A549 (cell line): Measurements from ENCODE around the gene CREB3L1. TPM values are rescaled to one million over a fixed set of nuclear protein-coding genes. Genes with fewer than 3 reads are reported as not detected.
A peak's percentile ranks its signal among the peaks of the same experiment; 100 is the strongest.

Experiments
- ATAC-seq, 2 experiments: fragments of 200-7000 bp in 1 of 2; fragments of >200 bp in 1 of 2; cut with Nextera tagmentation in 1 of 2; cut with Tn5 transposase in 1 of 2; 3 replicates each; pipeline versions ENCODE4 v1.8.0 to v1.9.1; 2018 to 2020; ENCODE audit warnings: mild to moderate bottlenecking in 1 of 2, moderate library complexity in 1 of 2
- CTCF ChIA-PET: fragments of 300-600 bp; sonication (Branson Sonifier 250); formaldehyde crosslinking; extraction: SDS; loops from one replicate; lab custom pipeline; 2021; ENCODE audit warnings: antibody characterized with exemption, inconsistent platforms; lab: Yijun Ruan, JAX
- POLR2A ChIA-PET: fragments of 350-600 bp; formaldehyde crosslinking; extraction: SDS; loops from one replicate; lab custom pipeline; 2021; ENCODE audit warnings: antibody characterized with exemption, inconsistent platforms; lab: Yijun Ruan, JAX
- DNase-seq, 2 experiments: peaks; one replicate each; pipeline versions ENCODE4 v3.0.0 to v3.0.0-alpha.2; 2011 to 2016; ENCODE audit warnings: low read depth in 1 of 2, low spot score in 1 of 2
- FAIRE-seq: peaks from 2 replicates; lab custom pipeline; 2011; peaks lifted over from hg19 to GRCh38; lab: Jason Lieb, UNC
- H3K27ac ChIP-seq, 2 experiments: fragments of >200 bp; sonication (Bioruptor Twin); formaldehyde crosslinking; 3 replicates each; pipeline ENCODE4 v1.5.1; 2016 to 2017
- H3K4me1 ChIP-seq: fragments of >200 bp; sonication (Bioruptor Twin); formaldehyde crosslinking; 3 replicates; pipeline ENCODE4 v1.6.1; 2016
- H3K4me2 ChIP-seq: fragments of >200 bp; sonication (Bioruptor Twin); formaldehyde crosslinking; 3 replicates; pipeline ENCODE4 v1.6.1; 2016
- H3K4me3 ChIP-seq: fragments of >200 bp; sonication (Bioruptor Twin); formaldehyde crosslinking; 3 replicates; pipeline ENCODE4 v1.5.1; 2016
- H3K9me3 ChIP-seq: fragments of >200 bp; sonication (Bioruptor Twin); formaldehyde crosslinking; 3 replicates; pipeline ENCODE4 v1.6.1; 2016
- BCL3 ChIP-seq: fragments of >200 bp; sonication (Bioruptor Twin); formaldehyde crosslinking; IDR thresholded peaks from 3 replicates; pipeline ENCODE4 v1.6.1; 2016
- BHLHE40 ChIP-seq: IDR thresholded peaks from 2 replicates; pipeline ENCODE4 v1.6.1; 2012; ENCODE audit warnings: low read depth, low read length, inconsistent platforms
- CBX8 ChIP-seq: fragments of 200-600 bp; sonication (generic); IDR thresholded peaks from 2 replicates; pipeline ENCODE4 v1.6.1; 2016
- CEBPB ChIP-seq, 2 experiments: fragments of >200 bp in 1 of 2; sonication (Bioruptor Twin) in 1 of 2; formaldehyde crosslinking in 1 of 2; IDR thresholded peaks; 2 replicates each; pipeline ENCODE4 v1.6.1; 2012 to 2016
- CTCF ChIP-seq: fragments of >200 bp; sonication (Bioruptor Twin); formaldehyde crosslinking; IDR thresholded peaks from 3 replicates; pipeline ENCODE4 v1.5.1; 2016
- EHMT2 ChIP-seq: fragments of 200-600 bp; sonication (generic); IDR thresholded peaks from 2 replicates; pipeline ENCODE4 v1.6.1; 2016; ENCODE audit warnings: antibody characterized with exemption, low read depth, mild to moderate bottlenecking, moderate library complexity
- FOXS1 ChIP-seq: fragments of 250-450 bp; sonication (Bioruptor Pico); IDR thresholded peaks from 2 replicates; pipeline ENCODE4 v1.5.0; 2020; ENCODE audit warnings: mild to moderate bottlenecking, moderate library complexity
- HOXA7 ChIP-seq: fragments of 250-450 bp; sonication (Bioruptor Pico); IDR thresholded peaks from 2 replicates; pipeline ENCODE4 v1.5.0; 2020; ENCODE audit warnings: mild to moderate bottlenecking, moderate library complexity
- HOXB13 ChIP-seq: fragments of 250-450 bp; sonication (Bioruptor Pico); IDR thresholded peaks from 2 replicates; pipeline ENCODE4 v1.5.0; 2020; ENCODE audit warnings: low read depth, mild to moderate bottlenecking, moderate library complexity
- HOXB5 ChIP-seq: fragments of 250-450 bp; sonication (Bioruptor Pico); IDR thresholded peaks from 2 replicates; pipeline ENCODE4 v1.5.0; 2020; ENCODE audit warnings: mild to moderate bottlenecking, moderate library complexity
- MAFK ChIP-seq: fragments of 450-650 bp; IDR thresholded peaks from 2 replicates; pipeline ENCODE4 v1.6.1; 2014; ENCODE audit not compliant: partially characterized antibody
- NR3C1 ChIP-seq: fragments of >200 bp; sonication (Bioruptor Twin); formaldehyde crosslinking; IDR thresholded peaks from 3 replicates; pipeline ENCODE4 v1.6.1; 2017
- PBX3 ChIP-seq: IDR thresholded peaks from 2 replicates; pipeline ENCODE4 v1.6.1; 2012
- PHF8 ChIP-seq: fragments of 200-600 bp; sonication (generic); IDR thresholded peaks from 2 replicates; pipeline ENCODE4 v1.6.1; 2016; ENCODE audit warnings: low read depth, mild to moderate bottlenecking, antibody characterized with exemption, moderate library complexity, borderline replicate concordance
- POLR2A ChIP-seq: IDR thresholded peaks from 2 replicates; pipeline ENCODE4 v1.6.1; 2012; ENCODE audit warnings: mild to moderate bottlenecking, low read length
- REST ChIP-seq: fragments of 200-600 bp; sonication (generic); IDR thresholded peaks from 2 replicates; pipeline ENCODE4 v1.6.1; 2016; ENCODE audit warnings: antibody characterized with exemption, mild to moderate bottlenecking, moderate library complexity
- RFX5 ChIP-seq: fragments of 450-650 bp; IDR thresholded peaks from 2 replicates; pipeline ENCODE4 v1.7.1; 2014; ENCODE audit warnings: antibody characterized with exemption, mild to moderate bottlenecking, moderate library complexity
- SMC3 ChIP-seq: fragments of >200 bp; sonication (Bioruptor Twin); formaldehyde crosslinking; IDR thresholded peaks from 3 replicates; pipeline ENCODE4 v1.6.1; 2018; ENCODE audit warnings: inconsistent platforms
- SREBF2 ChIP-seq: fragments of 450-650 bp; IDR thresholded peaks from 2 replicates; pipeline ENCODE4 v1.6.1; 2014; ENCODE audit warnings: mild to moderate bottlenecking, moderate library complexity
- ZNF302 ChIP-seq: fragments of 250-450 bp; sonication (Bioruptor Pico); IDR thresholded peaks from 2 replicates; pipeline ENCODE4 v1.9.0; 2021; ENCODE audit warnings: inconsistent platforms, mild to moderate bottlenecking, moderate library complexity
- WGBS: methylation state at CpG from one replicate; pipeline ENCODE4 v1.1.6; 2017; ENCODE audit errors: missing lambda C conversion rate; 5-methylcytosine and 5-hydroxymethylcytosine counted together
- polyA plus RNA-seq, 4 experiments: library from polyadenylated mRNA; depleted of rRNA in 3 of 4; stranded (reverse); fragments of >200 nt; fragmentation: RNase III in 1 of 4; extraction: RNeasy Plus Mini Kit Qiagen cat#74134 plus additional on column Dnase treatment in 1 of 4; gene quantifications; 2 replicates in 3 of 4; 3 replicates in 1 of 4; pipeline ENCODE4 v1.2.3, GENCODE V29; 2011 to 2017

The CREB3L1 gene
- polyA plus RNA-seq, 2 of the 4 experiments (the other 2 are of a cell fraction): 0.61 to 2.3 TPM

GRCh38 chr11:46305295-46305694 is 27.8 kb downstream of the CREB3L1 start:
- Histone ChIP-seq H3K9me3 (no peaks in the 10 kb centered on the region), H3K4me2 (no peak overlapping the region), H3K4me1 (peaks cover 21% of the 10 kb centered on the region), H3K4me3 (no peak overlapping the region), H3K27ac (peak overlapping the region in 1 of 2 experiments; percentile 68; a peak in 3 of 6 replicates)
- DNase-seq (no peak), FAIRE-seq (no peak), ATAC-seq (peak in 1 of 2 experiments; percentile 47; a peak in 3 of 6 replicates)
- TF ChIP-seq REST (no peak), CEBPB (IDR thresholded peaks at IDR 0.05) (0 out of 4 replicates have a peak, but pooled peaks of 1 of the 2 experiments have one; percentile 9)
- ChIA-PET CTCF (interaction anchor here (1.3 to 31.4 kb wide), 5 partner anchors 10 to 61 kb away, joined by 6 to 872 read pairs (median 67); partner anchors contain the start of gene CREB3L1), POLR2A (no interaction called here)
- WGBS: 72% methylated on average over 6 of the region's 6 CpGs

- H3K27ac ChIP-seq: peak overlapping the region in 1 of 2 experiments; percentile 38; a peak in 1 of 6 replicates
- ATAC-seq: no peak
- WGBS: 71% methylated on average over 5 of the region's 5 CpGs
- ChIA-PET POLR2A (no interaction called here), CTCF (interaction anchor here (0.6 to 31.4 kb wide), 10 partner anchors 8 to 300 kb away, joined by 3 to 872 read pairs (median 16); partner anchors contain the start of gene CREB3L1)
- peak overlapping the region; percentile 5; the same call in 1 of the 3 replicates for H3K4me2 ChIP-seq
- DNase-seq: no peak
- TF ChIP-seq NR3C1 (no peak), HOXB13 (CRISPR knock-in tag) (no peak), BCL3 (no peak), HOXB5 (CRISPR knock-in tag) (no peak), MAFK (no peak), POLR2A (no peak), CTCF (no peak), EHMT2 (no peak), RFX5 (no peak), FOXS1 (no peak), BHLHE40 (no peak), CBX8 (no peak), SREBF2 (no peak), PBX3 (no peak), PHF8 (no peak), ZNF302 (CRISPR knock-in tag) (no peak), HOXA7 (no peak), SMC3 (no peak)
- H3K9me3 ChIP-seq: no peaks in the 10 kb centered on the region
- H3K4me3 ChIP-seq: no peak overlapping the region
- H3K4me1 ChIP-seq: peaks cover 20% of the 10 kb centered on the region
- FAIRE-seq: no peak
These were observed 28.9 kb downstream of the CREB3L1 start for GRCh38 chr11:46306296-46306853.
